Fibroblast of villous mesenchyme (primary cell): ENCODE results near the gene PKMYT1. TPM values are rescaled to one million over a fixed set of nuclear protein-coding genes. Genes with fewer than 3 reads are reported as not detected.
A peak's percentile ranks its signal among the peaks of the same experiment; 100 is the strongest.

Source experiments
- DNase-seq: peaks from one replicate; pipeline ENCODE4 v3.0.0-alpha.2; 2010; ENCODE audit warnings: low read depth
- H3K4me3 ChIP-seq: 2 replicates; pipeline ENCODE4 v1.5.1; 2011; ENCODE audit warnings: low read depth, mild to moderate bottlenecking, low read length
- total RNA-seq: library from RNA; depleted of rRNA; stranded (reverse); fragments of >200 nt; gene quantifications from 2 replicates; pipeline ENCODE4 v1.2.3, GENCODE V29; 2012
- TF ChIP-seq, protein P1 (sequence below): IDR thresholded peaks from 2 replicates; pipeline ENCODE4 v1.5.1; 2012; ENCODE audit warnings: low read depth, mild to moderate bottlenecking, low read length; ENCODE audit not compliant: insufficient read depth

PKMYT1 gene
- total RNA-seq, 1 donor = 6.9 TPM

DNA sequence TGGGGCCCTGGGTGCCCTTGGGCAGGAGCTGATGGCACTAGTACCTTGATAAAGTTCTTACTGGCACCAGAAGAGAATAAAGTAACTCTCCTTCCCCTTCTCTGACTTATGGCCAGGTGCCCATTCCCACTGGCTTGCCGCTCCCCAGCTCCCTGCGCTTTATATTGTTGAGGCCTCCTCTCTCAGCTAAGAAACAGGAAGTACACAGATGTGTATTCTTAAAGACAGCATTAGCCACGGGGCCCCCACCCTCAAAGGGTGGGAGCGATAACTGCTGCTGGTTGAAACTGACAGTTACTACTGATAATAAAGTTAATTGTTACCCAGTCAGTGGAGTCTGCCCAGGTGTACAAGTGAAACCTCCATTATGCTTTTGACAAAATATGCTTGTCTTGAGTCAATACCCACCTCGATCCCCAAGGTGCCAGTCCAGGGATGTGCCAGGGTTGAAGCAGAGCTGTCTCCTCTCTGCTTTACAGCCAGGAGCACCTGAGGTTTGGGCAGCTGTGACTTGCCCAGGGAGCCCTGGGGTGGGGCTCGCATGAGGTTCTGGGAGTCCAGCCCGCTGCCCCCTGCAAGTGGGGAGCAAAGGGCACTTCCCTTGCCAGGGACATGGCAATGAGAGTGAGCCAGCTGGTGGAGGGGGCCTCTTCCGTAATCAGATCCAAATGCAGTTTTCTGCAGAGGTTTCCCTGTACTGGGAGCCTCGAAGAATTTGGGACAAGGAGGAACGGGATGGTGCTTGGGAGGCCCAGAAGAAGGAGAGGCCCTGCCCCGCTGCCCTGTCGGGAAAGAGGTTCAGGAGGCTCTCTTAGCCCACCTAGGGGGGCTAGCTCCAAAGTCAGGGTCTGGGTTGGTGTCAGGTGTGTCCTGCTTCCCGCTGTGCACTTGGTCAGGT, 27.1 kb upstream of the PKMYT1 start:
- no peak overlapping the region for H3K4me3 ChIP-seq
- TF ChIP-seq, protein P1, sequence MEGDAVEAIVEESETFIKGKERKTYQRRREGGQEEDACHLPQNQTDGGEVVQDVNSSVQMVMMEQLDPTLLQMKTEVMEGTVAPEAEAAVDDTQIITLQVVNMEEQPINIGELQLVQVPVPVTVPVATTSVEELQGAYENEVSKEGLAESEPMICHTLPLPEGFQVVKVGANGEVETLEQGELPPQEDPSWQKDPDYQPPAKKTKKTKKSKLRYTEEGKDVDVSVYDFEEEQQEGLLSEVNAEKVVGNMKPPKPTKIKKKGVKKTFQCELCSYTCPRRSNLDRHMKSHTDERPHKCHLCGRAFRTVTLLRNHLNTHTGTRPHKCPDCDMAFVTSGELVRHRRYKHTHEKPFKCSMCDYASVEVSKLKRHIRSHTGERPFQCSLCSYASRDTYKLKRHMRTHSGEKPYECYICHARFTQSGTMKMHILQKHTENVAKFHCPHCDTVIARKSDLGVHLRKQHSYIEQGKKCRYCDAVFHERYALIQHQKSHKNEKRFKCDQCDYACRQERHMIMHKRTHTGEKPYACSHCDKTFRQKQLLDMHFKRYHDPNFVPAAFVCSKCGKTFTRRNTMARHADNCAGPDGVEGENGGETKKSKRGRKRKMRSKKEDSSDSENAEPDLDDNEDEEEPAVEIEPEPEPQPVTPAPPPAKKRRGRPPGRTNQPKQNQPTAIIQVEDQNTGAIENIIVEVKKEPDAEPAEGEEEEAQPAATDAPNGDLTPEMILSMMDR = no peak
- no peak for DNase-seq

DNA sequence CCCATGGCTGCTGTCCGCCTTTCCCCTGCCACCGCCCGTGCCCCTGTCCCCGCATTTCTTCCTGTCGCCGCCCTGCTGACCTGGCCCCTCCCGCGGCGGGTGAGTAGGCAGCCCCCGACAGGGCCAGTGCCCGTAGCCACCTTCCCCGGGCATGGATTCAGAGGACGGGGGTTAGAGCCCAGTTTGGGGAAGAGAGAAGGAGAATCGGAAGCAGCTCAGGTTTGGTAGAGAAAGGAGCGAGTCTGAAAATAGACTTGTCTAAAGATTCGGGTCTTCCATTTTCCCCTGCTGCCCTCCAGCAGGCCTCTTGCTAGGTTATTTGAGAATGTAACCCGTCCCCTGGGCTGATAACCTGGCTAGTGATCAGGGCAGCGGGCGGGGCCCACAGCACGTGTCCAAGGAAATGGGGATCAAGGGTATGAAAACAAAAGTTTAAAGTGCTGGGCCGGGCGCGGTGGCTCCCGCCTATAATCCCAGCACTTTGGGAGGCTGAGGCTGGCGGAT, 24.6 kb upstream of the PKMYT1 start:
- H3K4me3 ChIP-seq = peak overlapping the region; percentile 41
- TF ChIP-seq, protein P1 = no peak
- DNase-seq = no peak

DNA sequence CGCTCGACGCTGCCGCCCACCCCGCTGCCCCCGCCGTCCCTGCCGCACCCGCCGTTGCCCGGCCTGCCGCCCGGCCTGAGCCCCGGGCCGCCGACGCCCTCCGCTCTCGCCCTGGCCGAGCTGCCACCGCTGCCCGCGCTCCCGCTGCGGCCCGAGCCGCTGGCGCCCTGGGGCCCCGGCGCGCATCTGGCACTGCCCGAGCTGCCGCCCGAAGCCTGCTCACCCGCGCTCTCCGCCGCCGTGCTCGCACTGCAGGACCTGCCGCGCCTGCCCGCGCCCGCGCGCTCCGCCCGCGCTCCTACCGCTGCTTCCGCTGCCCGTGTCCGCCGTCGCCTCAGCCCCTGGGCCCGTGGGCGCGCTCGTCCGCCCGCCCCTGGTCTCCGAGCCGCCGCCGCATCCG, 24.1 kb upstream of the PKMYT1 start:
- DNase-seq = no peak
- TF ChIP-seq, protein P1 = no peak
- H3K4me3 ChIP-seq = peak overlapping the region; percentile 12

DNA sequence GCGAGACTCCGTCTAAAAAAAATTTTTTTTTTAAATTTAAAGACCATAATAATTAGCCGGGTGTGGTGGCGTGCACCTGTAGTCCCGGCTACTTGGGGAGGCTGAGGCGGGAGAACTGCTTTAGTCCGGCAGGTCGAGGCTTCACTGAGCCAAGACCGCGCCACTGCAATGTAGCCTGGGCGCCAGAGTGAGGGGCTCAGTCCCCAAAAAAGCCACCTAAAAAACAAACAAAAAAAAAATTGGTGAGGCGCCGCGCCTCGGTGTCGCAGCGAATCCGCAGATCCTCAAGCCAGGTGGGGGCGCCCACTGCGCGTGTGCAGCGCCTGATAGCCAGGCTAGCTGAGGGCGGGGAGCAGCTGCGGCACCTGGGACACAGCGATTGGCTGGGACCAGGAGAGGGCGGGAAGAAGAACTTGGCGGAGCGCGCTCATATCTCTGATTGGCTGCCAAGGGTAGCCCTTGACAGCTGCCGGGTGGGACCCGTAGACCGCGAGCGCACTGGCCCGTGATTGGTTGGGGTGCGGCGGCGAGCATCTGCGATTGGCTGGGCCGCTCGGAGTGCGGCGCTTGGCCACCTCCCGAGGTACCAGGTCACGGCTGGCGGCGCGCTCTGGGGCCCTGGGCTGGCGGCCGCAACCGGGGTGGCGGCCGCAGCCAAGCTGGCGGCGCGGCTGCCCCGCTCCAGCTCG, 23.5 kb upstream of the PKMYT1 start:
- TF ChIP-seq, protein P1 = peak; percentile 45
- peak; percentile 99 for DNase-seq
- H3K4me3 ChIP-seq = peak overlapping the region; percentile 9

DNA sequence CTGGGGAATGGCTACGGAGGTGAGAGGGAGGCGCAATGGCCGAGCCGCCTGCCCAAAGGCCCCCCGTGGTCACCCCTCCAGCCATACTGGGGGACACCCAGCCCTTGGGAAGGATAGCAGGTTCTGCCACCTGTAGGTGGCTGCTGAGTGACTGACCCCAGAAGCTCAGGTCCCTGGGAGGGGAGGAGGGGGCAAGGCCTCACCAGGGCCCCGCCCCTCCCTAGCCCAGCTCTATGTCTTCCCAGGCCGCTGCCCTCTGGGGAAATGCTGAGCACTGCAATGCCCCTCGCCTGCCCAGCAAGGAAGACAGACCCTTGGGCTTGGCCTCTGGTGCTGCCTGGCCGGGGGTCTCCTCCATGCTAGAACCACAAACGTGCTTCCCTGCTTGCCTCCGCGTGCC, 21.1 kb upstream of the PKMYT1 start:
- TF ChIP-seq, protein P1 = no peak
- no peak overlapping the region for H3K4me3 ChIP-seq
- DNase-seq = no peak

DNA sequence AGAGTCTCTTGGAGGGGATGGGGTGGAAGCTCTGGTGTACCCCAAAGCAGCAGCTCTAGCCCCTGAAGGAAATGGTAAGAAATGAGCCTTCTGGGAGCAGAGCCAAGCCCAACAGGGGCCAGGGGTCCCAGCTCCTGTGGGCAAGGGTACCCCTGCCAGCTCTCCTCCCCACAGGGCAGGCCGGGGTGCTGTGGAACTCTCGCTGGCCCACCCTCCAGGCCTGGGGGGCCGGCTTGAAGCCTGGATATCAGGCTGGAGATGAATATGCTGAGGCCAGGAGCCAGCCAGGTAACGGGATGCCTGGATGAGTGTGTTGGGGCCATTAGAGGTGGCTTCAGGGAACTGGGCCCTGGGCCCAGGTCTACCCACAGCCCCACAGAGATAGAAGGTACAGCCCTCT, 20.3 kb upstream of the PKMYT1 start:
- DNase-seq = no peak
- H3K4me3 ChIP-seq = no peak overlapping the region
- TF ChIP-seq, protein P1 = no peak
